ENCODE measurements around the gene PRDM13. TPM values are rescaled to one million over a fixed set of nuclear protein-coding genes. Genes with fewer than 3 reads are reported as not detected.

PRDM13 gene
- total RNA-seq, 4 donors from 2014 or later = not detected

- TF ChIP-seq CTCF (IDR thresholded peaks at IDR 0.05 in 4 of 5, conservative IDR thresholded peaks at IDR 0.05 in 1 of 5) (no peak), POLR2A (IDR thresholded peaks at IDR 0.05) (no peak)
- Histone ChIP-seq H3K27me3 (peaks cover 57 to 64% (median 61%) of the 10 kb centered on the region in 3 donors), H3K9me3 (no peaks in the 10 kb centered on the region), H3K36me3 (no peaks in the 10 kb centered on the region), H3K4me1 (peaks cover 17 to 23% of the 10 kb centered on the region in 2 donors), H3K4me3 (no peak overlapping the region), H3K27ac (no peak overlapping the region)
- DNase-seq (no peak), ATAC-seq (no peak)
- in situ Hi-C loops (cut with MboI; ENCODE audit: low sequenced_read_pairs in 4 of 4) (loop anchor here in 1 of 4 donors (25.0 kb wide), 1 partner anchor 150 kb away; no protein-coding TSS in a partner anchor), intact Hi-C loops (cut with DNase I; ENCODE audit: low total_unique reads) (loop anchor here (1.0 kb wide), 1 partner anchor 159 kb away; no protein-coding TSS in a partner anchor)
These were observed 18.8 kb upstream of the PRDM13 start for GRCh38 chr6:99587792-99588191.

DNA sequence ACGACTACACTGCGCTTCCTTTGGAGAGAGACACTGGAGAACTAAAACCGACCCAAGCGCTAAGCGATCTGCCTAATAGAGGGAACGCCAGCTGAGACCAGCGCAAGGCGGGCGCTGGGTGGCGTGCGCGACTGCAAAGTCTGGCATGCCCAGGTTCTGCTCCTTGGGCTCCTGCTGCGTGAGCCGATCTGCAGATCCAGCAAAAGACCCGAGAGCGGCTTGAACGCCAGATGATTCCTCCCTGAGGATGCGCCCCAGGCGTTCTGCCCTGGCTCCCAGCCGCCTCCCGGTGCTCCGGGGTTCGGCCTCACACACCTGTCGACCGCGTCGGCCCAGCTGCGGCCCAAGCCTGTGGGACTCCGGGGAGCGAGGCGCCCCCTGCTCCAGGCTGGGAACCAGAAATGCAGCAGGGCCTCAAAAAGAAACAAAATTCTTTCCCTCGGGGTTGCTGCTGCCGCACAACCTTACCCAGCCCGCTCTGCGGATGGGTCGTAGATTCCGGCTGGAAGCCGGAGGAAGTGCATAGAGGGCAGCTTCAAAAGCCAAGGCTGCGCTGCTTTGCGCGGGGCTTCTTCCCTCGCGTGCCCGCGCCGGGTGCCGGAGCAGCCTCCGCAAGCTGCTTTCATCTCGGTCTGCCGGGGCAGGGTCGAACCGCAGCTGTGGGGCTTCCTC is 17.9 kb upstream of the PRDM13 start:
- Histone ChIP-seq H3K27me3 (peaks cover 63 to 69% (median 67%) of the 10 kb centered on the region in 3 donors), H3K4me1 (peaks cover 17 to 23% of the 10 kb centered on the region in 2 donors), H3K27ac (peak overlapping the region in 1 of 4 donors; percentile 6), H3K36me3 (no peaks in the 10 kb centered on the region), H3K4me3 (peak overlapping the region; percentile 59 to 78 (median 65)), H3K9me3 (no peaks in the 10 kb centered on the region)
- intact Hi-C loops (cut with DNase I; ENCODE audit: low total_unique reads) = loop anchor here (1.0 kb wide), 1 partner anchor 158 kb away; no protein-coding TSS in a partner anchor
- peak; percentile 64 to 69 for DNase-seq
- in situ Hi-C loops (cut with MboI; ENCODE audit: low sequenced_read_pairs in 4 of 4) = loop anchor here in 1 of 4 donors (25.0 kb wide), 1 partner anchor 149 kb away; no protein-coding TSS in a partner anchor
- TF ChIP-seq CTCF (IDR thresholded peaks at IDR 0.05 in 4 of 5, conservative IDR thresholded peaks at IDR 0.05 in 1 of 5) (peak; percentile 29 to 71 (median 56)), POLR2A (IDR thresholded peaks at IDR 0.05) (no peak)
- peak; percentile 92 for ATAC-seq

- intact Hi-C loops (cut with DNase I; ENCODE audit: low total_unique reads) = no loop called here
- Histone ChIP-seq H3K27me3 (peaks cover 68 to 72% (median 70%) of the 10 kb centered on the region in 3 donors), H3K4me3 (peak overlapping the region; percentile 59 to 78 (median 65)), H3K4me1 (peaks cover 17 to 23% of the 10 kb centered on the region in 2 donors), H3K9me3 (no peaks in the 10 kb centered on the region), H3K36me3 (no peaks in the 10 kb centered on the region), H3K27ac (no peak overlapping the region)
- TF ChIP-seq CTCF (IDR thresholded peaks at IDR 0.05 in 4 of 5, conservative IDR thresholded peaks at IDR 0.05 in 1 of 5) (no peak), POLR2A (IDR thresholded peaks at IDR 0.05) (no peak)
- ATAC-seq = peak; percentile 10 to 21
- no peak for DNase-seq
- in situ Hi-C loops (cut with MboI; ENCODE audit: low sequenced_read_pairs in 4 of 4) = loop anchor here in 1 of 4 donors (25.0 kb wide), 1 partner anchor 148 kb away; no protein-coding TSS in a partner anchor
These were observed 17.4 kb upstream of the PRDM13 start for GRCh38 chr6:99589290-99589672.

DNA sequence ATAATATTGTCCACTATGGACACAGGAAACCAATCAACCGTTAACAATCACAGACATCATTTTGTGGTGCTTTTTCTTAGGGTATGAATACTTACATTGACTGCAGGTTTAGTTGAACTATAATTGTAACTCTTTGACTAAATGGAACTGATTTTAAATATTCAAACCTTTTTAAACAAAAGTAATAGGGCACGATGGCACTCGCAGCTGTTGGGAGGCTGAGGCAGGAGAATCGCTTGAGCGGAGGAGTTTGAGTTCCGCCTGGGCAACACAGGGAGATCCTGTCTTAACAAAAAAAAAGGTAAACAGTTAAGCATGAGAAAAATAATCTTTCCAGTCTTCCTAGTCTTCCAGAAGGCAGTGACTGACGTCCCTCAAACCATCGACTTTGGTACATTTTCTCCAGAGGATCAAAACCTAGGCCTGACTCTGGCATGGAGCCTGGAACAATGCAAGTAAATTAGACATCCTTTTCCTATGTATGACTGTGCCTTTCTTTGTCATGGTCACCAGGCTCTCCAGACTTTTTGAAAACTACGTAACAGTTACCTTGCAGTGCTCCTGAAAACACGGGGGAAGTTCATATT is 16.6 kb upstream of the PRDM13 start:
- Histone ChIP-seq H3K27ac (no peak overlapping the region), H3K27me3 (peaks cover 72 to 77% (median 75%) of the 10 kb centered on the region in 3 donors), H3K4me3 (no peak overlapping the region), H3K36me3 (no peaks in the 10 kb centered on the region), H3K4me1 (peaks cover 17 to 23% of the 10 kb centered on the region in 2 donors), H3K9me3 (no peaks in the 10 kb centered on the region)
- ATAC-seq (no peak), DNase-seq (no peak)
- no peak for TF ChIP-seq POLR2A (IDR thresholded peaks at IDR 0.05)
- no peak for TF ChIP-seq CTCF (IDR thresholded peaks at IDR 0.05 in 4 of 5, conservative IDR thresholded peaks at IDR 0.05 in 1 of 5)
- intact Hi-C loops (cut with DNase I; ENCODE audit: low total_unique reads) = no loop called here
- in situ Hi-C loops (cut with MboI; ENCODE audit: low sequenced_read_pairs in 4 of 4) = loop anchor here (10.0 to 25.0 kb wide), 2 partner anchors 147 to 155 kb away; no protein-coding TSS in a partner anchor

Data from gastrocnemius medialis (tissue), 4 donors.